ENCODE results near the gene GDF11.
A peak's percentile ranks its signal among the peaks of the same experiment; 100 is the strongest.

DNA sequence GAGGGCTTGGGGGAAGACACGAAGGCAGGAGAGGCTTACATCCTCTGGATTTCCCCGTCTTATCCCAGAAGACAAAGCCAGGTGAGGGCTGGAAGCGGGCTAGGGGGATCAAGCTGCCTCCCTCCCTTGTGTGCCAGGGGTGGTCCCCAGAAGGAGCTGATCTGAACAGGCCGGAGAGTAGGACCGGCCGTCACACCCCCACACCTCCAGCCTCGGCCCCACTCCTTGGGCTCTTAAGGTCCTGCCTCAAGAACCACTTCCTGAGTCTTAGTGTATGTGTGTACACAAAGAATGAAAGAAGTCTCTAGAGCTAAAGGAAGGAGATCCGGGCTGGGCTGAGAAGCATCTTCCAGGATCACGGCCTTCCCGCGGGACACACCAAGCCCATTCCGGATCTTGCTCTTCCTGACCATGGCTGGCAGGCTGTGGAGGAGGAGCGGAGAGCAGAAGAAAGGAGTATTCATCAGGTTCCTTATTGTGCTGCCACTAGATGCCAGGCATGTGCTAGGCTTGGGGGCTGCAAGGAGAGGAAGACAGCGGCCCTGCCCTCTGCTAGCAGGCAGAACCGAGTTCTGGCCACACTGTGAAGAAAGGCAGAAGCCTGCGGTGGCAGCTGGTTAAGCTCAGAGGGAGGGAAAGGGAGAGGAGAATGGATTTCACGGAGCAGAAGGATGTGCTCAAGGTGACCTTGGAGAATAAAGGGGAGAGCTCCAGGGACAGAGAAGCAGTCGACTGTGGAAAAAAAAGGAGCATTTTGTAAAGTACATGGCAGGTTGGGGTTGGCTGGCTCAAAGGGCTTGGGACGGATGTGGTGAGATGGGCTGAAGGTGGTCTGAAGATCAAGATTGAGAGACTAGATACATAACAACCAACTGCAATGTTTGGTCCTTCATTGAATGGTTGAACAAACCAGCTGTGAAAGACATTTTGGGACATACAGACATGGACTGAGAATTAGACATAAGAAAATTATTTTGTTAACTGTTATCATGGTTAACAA is 12.8 kb upstream of the GDF11 start:
- TF ChIP-seq, protein P1, sequence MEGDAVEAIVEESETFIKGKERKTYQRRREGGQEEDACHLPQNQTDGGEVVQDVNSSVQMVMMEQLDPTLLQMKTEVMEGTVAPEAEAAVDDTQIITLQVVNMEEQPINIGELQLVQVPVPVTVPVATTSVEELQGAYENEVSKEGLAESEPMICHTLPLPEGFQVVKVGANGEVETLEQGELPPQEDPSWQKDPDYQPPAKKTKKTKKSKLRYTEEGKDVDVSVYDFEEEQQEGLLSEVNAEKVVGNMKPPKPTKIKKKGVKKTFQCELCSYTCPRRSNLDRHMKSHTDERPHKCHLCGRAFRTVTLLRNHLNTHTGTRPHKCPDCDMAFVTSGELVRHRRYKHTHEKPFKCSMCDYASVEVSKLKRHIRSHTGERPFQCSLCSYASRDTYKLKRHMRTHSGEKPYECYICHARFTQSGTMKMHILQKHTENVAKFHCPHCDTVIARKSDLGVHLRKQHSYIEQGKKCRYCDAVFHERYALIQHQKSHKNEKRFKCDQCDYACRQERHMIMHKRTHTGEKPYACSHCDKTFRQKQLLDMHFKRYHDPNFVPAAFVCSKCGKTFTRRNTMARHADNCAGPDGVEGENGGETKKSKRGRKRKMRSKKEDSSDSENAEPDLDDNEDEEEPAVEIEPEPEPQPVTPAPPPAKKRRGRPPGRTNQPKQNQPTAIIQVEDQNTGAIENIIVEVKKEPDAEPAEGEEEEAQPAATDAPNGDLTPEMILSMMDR (IDR thresholded peaks at IDR 0.05): peak in 1 of 4 experiments; percentile 11
- TF ChIP-seq POLR2A (IDR thresholded peaks at IDR 0.05): no peak

Measured in uterus (tissue), 2 donors.